Measurements from ENCODE around the gene GOT2.

GRCh38 chr16:58709333-58709732, 24.8 kb downstream of the GOT2 start:
- TF ChIP-seq CTCF (IDR thresholded peaks at IDR 0.05) (no peak), POLR2A (IDR thresholded peaks at IDR 0.05) (no peak)

Data from right lobe of liver (tissue), 4 donors.